Measurements from ENCODE around the gene AHCTF1. TPM values are rescaled to one million over a fixed set of nuclear protein-coding genes. Genes with fewer than 3 reads are reported as not detected.

The AHCTF1 gene
- polyA plus RNA-seq, 1 donor = 21.4 TPM

DNA sequence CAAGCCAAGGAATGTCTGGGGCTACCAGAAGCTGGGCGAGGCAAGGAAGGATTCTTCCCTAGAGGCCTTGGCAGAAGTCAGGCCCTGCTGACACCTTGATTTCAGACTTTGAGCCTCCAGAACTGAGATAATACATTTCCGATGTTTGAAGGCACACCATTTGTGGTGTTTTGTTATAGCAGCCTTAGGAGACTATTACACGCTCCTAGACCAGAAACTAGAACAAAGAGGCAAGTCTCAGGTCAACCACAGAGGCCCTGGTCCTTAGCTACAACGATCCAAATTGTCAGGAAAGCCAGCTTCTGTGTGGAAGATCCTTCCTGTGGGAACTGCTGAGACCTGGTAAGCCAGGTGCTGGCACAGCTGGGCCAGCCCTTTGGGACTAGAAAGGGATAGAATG, 19.7 kb upstream of the AHCTF1 start:
- Histone ChIP-seq H3K4me1 (ENCODE audit: control insufficient read depth, insufficient read depth, low read length) (no peaks in the 10 kb centered on the region), H3K27ac (ENCODE audit: low read length) (no peak overlapping the region), H3K36me3 (ENCODE audit: control insufficient read depth, insufficient read depth, low read length) (no peaks in the 10 kb centered on the region), H3K9me3 (ENCODE audit: control insufficient read depth, low read depth, low read length) (no peaks in the 10 kb centered on the region), H3K4me3 (ENCODE audit: low read length) (no peak overlapping the region), H3K27me3 (ENCODE audit: control insufficient read depth, insufficient read depth, low read length) (no peaks in the 10 kb centered on the region)
- no CpG with 5 or more reads among the region's 4 CpGs for WGBS (ENCODE audit: insufficient coverage, low lambda C conversion rate)
- DNase-seq = no peak

DNA sequence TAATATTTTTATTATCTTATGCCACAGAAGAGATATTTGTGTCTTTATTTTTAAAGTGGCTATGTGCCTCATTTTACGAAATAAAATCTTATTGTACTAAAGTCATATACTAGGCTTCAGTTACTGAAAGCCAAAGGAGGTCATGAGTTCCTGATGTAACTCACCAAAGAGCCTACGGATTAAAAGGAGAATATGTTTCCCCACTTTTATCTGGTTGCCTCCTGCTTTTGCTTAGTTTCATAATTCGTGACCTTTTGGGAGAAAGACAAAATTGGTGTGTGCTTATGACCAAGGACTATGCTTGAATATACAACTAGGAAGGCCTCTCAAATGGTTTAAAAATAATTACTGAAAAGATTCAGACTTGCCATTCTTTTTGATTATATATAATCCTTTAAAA, 18.2 kb upstream of the AHCTF1 start:
- no peak overlapping the region for H3K4me3 ChIP-seq (ENCODE audit: low read length)
- no peak overlapping the region for H3K27ac ChIP-seq (ENCODE audit: low read length)
- no peaks in the 10 kb centered on the region for H3K9me3 ChIP-seq (ENCODE audit: control insufficient read depth, low read depth, low read length)
- H3K36me3 ChIP-seq (ENCODE audit: control insufficient read depth, insufficient read depth, low read length) = no peaks in the 10 kb centered on the region
- H3K27me3 ChIP-seq (ENCODE audit: control insufficient read depth, insufficient read depth, low read length) = no peaks in the 10 kb centered on the region
- 100% methylated on average over 1 of the region's 3 CpGs for WGBS (ENCODE audit: insufficient coverage, low lambda C conversion rate)
- no peak for DNase-seq
- no peaks in the 10 kb centered on the region for H3K4me1 ChIP-seq (ENCODE audit: control insufficient read depth, insufficient read depth, low read length)

DNA sequence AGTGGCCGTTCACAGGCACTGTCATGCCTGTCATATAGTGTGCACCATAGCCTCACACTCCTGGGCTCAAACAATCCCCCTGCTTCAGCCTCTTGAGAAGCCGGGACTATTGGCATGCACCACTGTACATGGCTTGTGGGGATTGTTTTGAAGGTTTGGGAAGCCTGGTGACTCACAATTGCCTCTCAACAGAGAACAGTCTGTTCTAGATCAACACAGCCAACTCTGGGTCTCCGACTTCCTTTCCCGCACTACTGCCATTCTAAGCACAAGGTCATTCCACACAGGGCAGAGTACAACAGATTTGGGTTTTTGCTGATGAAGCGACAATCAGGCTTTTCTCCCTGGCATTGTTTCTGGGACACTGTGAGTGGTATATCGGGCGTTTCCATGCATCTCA, 15.5 kb upstream of the AHCTF1 start:
- WGBS (ENCODE audit: insufficient coverage, low lambda C conversion rate) = 90% methylated on average over 2 of the region's 7 CpGs

DNA sequence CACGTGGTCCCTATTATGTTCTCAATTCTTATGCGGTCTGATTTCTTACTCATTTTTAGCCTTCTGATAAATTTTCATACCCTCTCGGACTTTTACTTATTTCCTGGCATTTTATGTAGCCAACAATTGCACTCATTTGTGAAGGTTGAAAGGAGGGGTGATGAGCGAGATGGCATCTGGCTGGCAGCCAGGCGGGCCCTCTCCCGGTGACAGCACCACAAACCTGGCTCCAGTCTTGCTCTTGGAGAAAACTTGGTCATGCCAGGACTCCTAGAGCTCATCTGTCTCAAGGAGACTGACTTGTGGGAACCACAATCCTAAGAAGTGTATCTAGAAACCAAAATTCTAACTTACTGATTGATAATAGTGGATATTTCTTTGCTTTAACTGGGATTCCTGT, 14.6 kb upstream of the AHCTF1 start:
- H3K9me3 ChIP-seq (ENCODE audit: control insufficient read depth, low read depth, low read length) = no peaks in the 10 kb centered on the region
- H3K27ac ChIP-seq (ENCODE audit: low read length) = no peak overlapping the region
- H3K36me3 ChIP-seq (ENCODE audit: control insufficient read depth, insufficient read depth, low read length) = no peaks in the 10 kb centered on the region
- no peak for DNase-seq
- H3K27me3 ChIP-seq (ENCODE audit: control insufficient read depth, insufficient read depth, low read length) = no peaks in the 10 kb centered on the region
- H3K4me3 ChIP-seq (ENCODE audit: low read length) = no peak overlapping the region
- no peaks in the 10 kb centered on the region for H3K4me1 ChIP-seq (ENCODE audit: control insufficient read depth, insufficient read depth, low read length)
- 100% methylated on average over 1 of the region's 6 CpGs for WGBS (ENCODE audit: insufficient coverage, low lambda C conversion rate)

More for the DNA sequence above, 15.5 kb upstream of the AHCTF1 start:
- H3K27ac ChIP-seq (ENCODE audit: low read length) = no peak overlapping the region
- H3K4me1 ChIP-seq (ENCODE audit: control insufficient read depth, insufficient read depth, low read length) = no peaks in the 10 kb centered on the region
- H3K9me3 ChIP-seq (ENCODE audit: control insufficient read depth, low read depth, low read length) = no peaks in the 10 kb centered on the region
- DNase-seq = no peak
- no peak overlapping the region for H3K4me3 ChIP-seq (ENCODE audit: low read length)
- no peaks in the 10 kb centered on the region for H3K36me3 ChIP-seq (ENCODE audit: control insufficient read depth, insufficient read depth, low read length)
- no peaks in the 10 kb centered on the region for H3K27me3 ChIP-seq (ENCODE audit: control insufficient read depth, insufficient read depth, low read length)

DNA sequence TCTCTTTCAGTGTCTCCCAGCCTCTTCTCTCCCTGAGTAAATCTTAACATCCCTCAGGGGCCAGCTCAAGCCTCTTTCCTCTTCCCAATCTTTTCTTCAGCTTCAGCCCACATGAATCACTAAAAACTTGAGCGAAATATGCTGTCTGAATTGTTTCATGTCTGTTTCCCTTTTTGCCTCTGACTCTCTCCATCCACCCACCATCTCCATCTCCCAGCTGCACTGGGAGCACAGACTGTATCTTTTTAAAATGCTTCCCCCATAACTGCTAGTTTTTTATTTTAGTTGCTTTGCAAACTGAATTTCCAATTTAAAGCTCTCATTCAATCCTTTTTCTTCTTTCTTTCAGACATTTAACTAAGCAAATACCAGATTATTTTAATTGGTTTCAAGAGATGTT, 3.0 kb upstream of the AHCTF1 start:
- H3K9me3 ChIP-seq (ENCODE audit: control insufficient read depth, low read depth, low read length) = no peaks in the 10 kb centered on the region
- no peak for DNase-seq
- H3K4me1 ChIP-seq (ENCODE audit: control insufficient read depth, insufficient read depth, low read length) = peaks cover 7% of the 10 kb centered on the region
- H3K27ac ChIP-seq (ENCODE audit: low read length) = no peak overlapping the region
- no CpG with 5 or more reads among the region's 1 CpG for WGBS (ENCODE audit: insufficient coverage, low lambda C conversion rate)
- H3K36me3 ChIP-seq (ENCODE audit: control insufficient read depth, insufficient read depth, low read length) = no peaks in the 10 kb centered on the region
- H3K27me3 ChIP-seq (ENCODE audit: control insufficient read depth, insufficient read depth, low read length) = no peaks in the 10 kb centered on the region
- H3K4me3 ChIP-seq (ENCODE audit: low read length) = no peak overlapping the region

DNA sequence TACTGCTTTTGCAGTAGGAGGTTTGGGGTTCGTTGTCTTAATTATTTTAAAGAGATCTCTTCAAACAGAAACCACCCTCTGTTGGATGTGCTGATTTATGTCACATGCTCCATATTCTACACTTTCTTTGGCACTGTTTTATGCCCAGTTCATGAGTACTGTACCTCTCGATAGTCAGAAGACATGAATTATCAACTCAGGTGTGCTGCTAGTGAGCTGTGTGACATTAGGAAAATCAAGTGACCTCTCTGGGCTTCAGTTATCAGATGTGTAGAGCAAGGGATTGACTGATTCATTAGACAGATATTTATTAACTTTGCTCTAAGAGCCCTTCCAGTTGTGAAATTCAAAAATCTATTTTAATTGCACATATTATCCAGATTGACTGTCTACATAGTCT, 2.1 kb upstream of the AHCTF1 start:
- Histone ChIP-seq H3K4me3 (ENCODE audit: low read length) (no peak overlapping the region), H3K4me1 (ENCODE audit: control insufficient read depth, insufficient read depth, low read length) (peaks cover 7% of the 10 kb centered on the region), H3K36me3 (ENCODE audit: control insufficient read depth, insufficient read depth, low read length) (peaks cover 1% of the 10 kb centered on the region), H3K27me3 (ENCODE audit: control insufficient read depth, insufficient read depth, low read length) (no peaks in the 10 kb centered on the region), H3K9me3 (ENCODE audit: control insufficient read depth, low read depth, low read length) (no peaks in the 10 kb centered on the region), H3K27ac (ENCODE audit: low read length) (no peak overlapping the region)
- WGBS (ENCODE audit: insufficient coverage, low lambda C conversion rate) = 83% methylated on average over 1 of the region's 2 CpGs
- no peak for DNase-seq

DNA sequence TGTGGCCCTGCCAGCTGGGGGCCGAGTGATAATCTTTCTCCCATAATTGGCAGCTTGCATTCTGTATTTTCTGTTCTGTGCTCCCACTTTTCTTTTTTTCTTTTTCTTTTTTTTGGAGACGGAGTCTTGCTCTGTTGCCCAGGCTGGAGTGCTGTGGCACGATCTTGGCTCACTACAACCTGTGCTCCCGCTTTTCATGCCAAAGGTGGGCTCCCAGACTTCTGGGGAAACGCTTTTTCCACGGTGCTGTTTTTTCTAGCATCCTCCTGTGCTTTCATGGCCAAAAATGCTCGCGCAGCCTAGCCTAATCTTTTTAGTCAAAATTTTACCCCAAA, 585 bp upstream of the AHCTF1 start:
- no peaks in the 10 kb centered on the region for H3K27me3 ChIP-seq (ENCODE audit: control insufficient read depth, insufficient read depth, low read length)
- peaks cover 2% of the 10 kb centered on the region for H3K36me3 ChIP-seq (ENCODE audit: control insufficient read depth, insufficient read depth, low read length)
- peaks cover 7% of the 10 kb centered on the region for H3K4me1 ChIP-seq (ENCODE audit: control insufficient read depth, insufficient read depth, low read length)
- DNase-seq = no peak
- no peaks in the 10 kb centered on the region for H3K9me3 ChIP-seq (ENCODE audit: control insufficient read depth, low read depth, low read length)
- H3K4me3 ChIP-seq (ENCODE audit: low read length) = peak overlapping the region; percentile 80
- WGBS (ENCODE audit: insufficient coverage, low lambda C conversion rate) = 27% methylated on average over 3 of the region's 8 CpGs
- no peak overlapping the region for H3K27ac ChIP-seq (ENCODE audit: low read length)

DNA sequence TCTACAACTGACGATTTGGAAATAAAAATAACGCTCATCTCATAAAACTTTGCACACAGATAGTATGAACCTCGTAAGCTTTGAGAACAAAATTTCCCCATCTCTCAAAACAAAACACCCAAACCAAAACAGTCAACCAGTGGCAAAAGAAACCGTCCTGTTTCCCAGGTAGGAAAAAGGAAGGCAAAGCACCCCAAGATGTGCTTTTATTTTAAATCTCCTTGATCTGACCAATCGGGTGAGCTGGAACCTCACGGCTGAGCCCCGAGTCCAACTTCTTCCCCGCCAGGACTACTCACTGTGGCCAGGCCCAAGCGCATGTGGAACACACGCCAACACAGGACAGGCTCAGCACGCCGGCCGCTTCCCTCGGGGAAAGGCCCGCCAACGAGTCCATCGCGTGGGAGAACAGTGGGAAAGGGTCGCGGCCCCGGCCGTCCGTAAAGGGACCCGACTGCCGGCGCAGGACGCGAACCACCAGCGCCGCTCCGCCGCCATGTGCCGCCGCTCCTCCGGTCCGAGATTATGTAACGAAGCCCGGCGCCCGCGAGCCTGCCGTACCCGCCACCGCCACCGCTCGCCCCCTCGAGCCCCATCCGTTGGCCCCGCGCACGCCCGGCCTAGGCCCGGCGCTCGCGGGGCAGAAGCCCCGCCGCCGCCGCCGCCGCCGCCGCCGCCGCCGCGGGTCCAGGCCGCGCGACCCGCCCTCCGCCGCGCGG, 759 bp downstream of the AHCTF1 start:
- peaks cover 7% of the 10 kb centered on the region for H3K4me1 ChIP-seq (ENCODE audit: control insufficient read depth, insufficient read depth, low read length)
- no peaks in the 10 kb centered on the region for H3K9me3 ChIP-seq (ENCODE audit: control insufficient read depth, low read depth, low read length)
- peak overlapping the region; percentile 98 for H3K27ac ChIP-seq (ENCODE audit: low read length)
- H3K36me3 ChIP-seq (ENCODE audit: control insufficient read depth, insufficient read depth, low read length) = peaks cover 8% of the 10 kb centered on the region
- DNase-seq = peak; percentile 29 to 77
- H3K27me3 ChIP-seq (ENCODE audit: control insufficient read depth, insufficient read depth, low read length) = no peaks in the 10 kb centered on the region
- no CpG with 5 or more reads among the region's 76 CpGs for WGBS (ENCODE audit: insufficient coverage, low lambda C conversion rate)
- peak overlapping the region; percentile 92 for H3K4me3 ChIP-seq (ENCODE audit: low read length)

DNA sequence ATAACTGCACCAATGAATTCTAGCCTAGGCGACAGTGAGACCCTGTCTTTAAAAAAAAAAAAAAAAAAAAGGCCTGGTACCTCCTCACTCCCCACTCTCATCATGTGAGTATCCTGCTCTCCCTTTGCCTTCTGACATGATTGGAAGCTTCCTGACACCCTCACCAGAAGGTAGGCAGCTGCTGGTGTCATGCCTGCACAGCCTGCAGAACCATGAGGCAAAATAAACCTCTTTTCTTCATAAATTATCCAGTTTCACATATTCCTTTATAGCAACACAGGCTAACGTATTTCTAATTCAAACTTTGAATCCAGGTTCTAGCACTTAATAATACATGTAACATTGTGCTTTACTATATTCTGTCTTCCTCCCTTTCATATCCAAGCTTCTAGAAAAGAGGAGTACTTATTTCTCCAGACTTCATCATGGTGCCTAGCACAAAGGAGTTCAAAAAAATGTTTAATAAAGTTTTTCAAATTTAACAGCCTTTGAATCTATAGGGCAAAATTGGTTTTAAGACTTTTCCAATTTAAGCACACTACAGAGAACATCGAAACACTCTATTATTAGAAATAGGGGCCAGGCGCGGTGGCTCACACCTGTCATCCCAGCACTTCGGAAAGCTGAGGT, 5.6 kb downstream of the AHCTF1 start:
- peaks cover 3% of the 10 kb centered on the region for H3K4me1 ChIP-seq (ENCODE audit: control insufficient read depth, insufficient read depth, low read length)
- no peaks in the 10 kb centered on the region for H3K9me3 ChIP-seq (ENCODE audit: control insufficient read depth, low read depth, low read length)
- H3K27me3 ChIP-seq (ENCODE audit: control insufficient read depth, insufficient read depth, low read length) = no peaks in the 10 kb centered on the region
- peaks cover 8% of the 10 kb centered on the region for H3K36me3 ChIP-seq (ENCODE audit: control insufficient read depth, insufficient read depth, low read length)
- WGBS (ENCODE audit: insufficient coverage, low lambda C conversion rate) = 89% methylated on average over 1 of the region's 6 CpGs
- H3K4me3 ChIP-seq (ENCODE audit: low read length) = no peak overlapping the region
- DNase-seq = no peak
- H3K27ac ChIP-seq (ENCODE audit: low read length) = no peak overlapping the region

DNA sequence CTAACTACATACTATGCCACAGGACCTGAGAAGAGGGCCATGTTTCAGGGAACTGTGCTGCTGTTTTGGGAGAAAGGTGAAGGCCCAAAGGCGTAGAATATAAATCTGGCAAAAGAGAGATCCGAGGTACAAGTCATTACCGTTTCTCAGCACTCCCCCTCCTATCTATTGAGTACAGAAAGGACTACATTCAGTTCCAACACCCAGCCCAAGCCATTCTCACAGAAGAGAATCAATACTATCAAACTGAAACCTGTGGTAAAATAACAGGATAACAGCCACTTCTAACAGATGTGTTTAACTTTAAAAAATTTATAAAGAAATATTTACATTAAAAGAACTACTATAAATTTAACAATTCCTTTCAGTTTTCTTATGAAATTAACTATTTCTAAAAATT, 7.8 kb downstream of the AHCTF1 start:
- DNase-seq = no peak
- 68% methylated on average over 2 of the region's 3 CpGs for WGBS (ENCODE audit: insufficient coverage, low lambda C conversion rate)
- no peak overlapping the region for H3K4me3 ChIP-seq (ENCODE audit: low read length)
- H3K36me3 ChIP-seq (ENCODE audit: control insufficient read depth, insufficient read depth, low read length) = peaks cover 7% of the 10 kb centered on the region
- no peaks in the 10 kb centered on the region for H3K4me1 ChIP-seq (ENCODE audit: control insufficient read depth, insufficient read depth, low read length)
- no peaks in the 10 kb centered on the region for H3K27me3 ChIP-seq (ENCODE audit: control insufficient read depth, insufficient read depth, low read length)
- no peaks in the 10 kb centered on the region for H3K9me3 ChIP-seq (ENCODE audit: control insufficient read depth, low read depth, low read length)
- H3K27ac ChIP-seq (ENCODE audit: low read length) = no peak overlapping the region

DNA sequence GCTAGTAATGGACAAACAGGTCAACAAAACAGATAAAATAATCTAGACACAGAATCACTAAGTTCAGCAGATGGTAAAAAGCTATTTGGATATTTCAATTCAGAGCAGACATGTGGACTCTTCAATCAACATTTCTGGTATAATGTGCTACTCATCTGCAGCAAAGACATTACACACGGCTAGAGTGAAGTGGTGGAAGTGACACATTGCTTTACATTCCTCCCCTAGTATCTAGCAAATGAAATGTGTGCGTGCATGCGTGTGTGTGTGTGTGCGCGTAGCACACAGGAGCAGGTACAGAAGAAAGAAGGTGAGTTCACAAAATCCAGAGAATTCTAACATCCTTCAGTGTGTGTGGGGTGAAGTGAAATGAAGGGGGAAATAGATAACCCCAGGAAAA, 8.3 kb downstream of the AHCTF1 start:
- H3K27me3 ChIP-seq (ENCODE audit: control insufficient read depth, insufficient read depth, low read length) = no peaks in the 10 kb centered on the region
- peaks cover 6% of the 10 kb centered on the region for H3K36me3 ChIP-seq (ENCODE audit: control insufficient read depth, insufficient read depth, low read length)
- no peak overlapping the region for H3K4me3 ChIP-seq (ENCODE audit: low read length)
- no peaks in the 10 kb centered on the region for H3K4me1 ChIP-seq (ENCODE audit: control insufficient read depth, insufficient read depth, low read length)
- 100% methylated on average over 1 of the region's 5 CpGs for WGBS (ENCODE audit: insufficient coverage, low lambda C conversion rate)
- no peaks in the 10 kb centered on the region for H3K9me3 ChIP-seq (ENCODE audit: control insufficient read depth, low read depth, low read length)
- no peak for DNase-seq
- H3K27ac ChIP-seq (ENCODE audit: low read length) = no peak overlapping the region

Measured in large intestine (tissue), 3 donors.